IMR-90 (cell line): ENCODE data around the gene FJX1. TPM values are rescaled to one million over a fixed set of nuclear protein-coding genes. Genes with fewer than 3 reads are reported as not detected.

Experiments
- ATAC-seq: fragments of 200-7000 bp; cut with Tn5 transposase; 2 replicates; pipeline ENCODE4 v1.9.1; 2020; ENCODE audit warnings: low read depth, mild to moderate bottlenecking, moderate library complexity
- BruUV-seq: library from RNA; stranded (reverse); fragments of 400-500 nt; replicated peaks from 2 replicates; lab custom pipeline; 2021; lab: Mats Ljungman, UMichigan
- CTCF ChIA-PET: fragments of 300-600 bp; formaldehyde crosslinking; extraction: SDS; loops from one replicate; lab custom pipeline; 2021; ENCODE audit warnings: antibody characterized with exemption; lab: Yijun Ruan, JAX
- POLR2A ChIA-PET: fragments of 300-600 bp; sonication (Branson Sonifier 250); formaldehyde crosslinking; loops from one replicate; lab custom pipeline; 2022; ENCODE audit warnings: antibody characterized with exemption; ENCODE audit not compliant: unreplicated experiment; lab: Charles Lee
- DNase-seq: peaks from one replicate; pipeline ENCODE4 v3.0.0; 2013
- H2AFZ ChIP-seq: replicated peaks from 2 replicates; pipeline ENCODE3; 2013; ENCODE audit warnings: low read length, mild to moderate bottlenecking; ENCODE audit not compliant: poor library complexity
- H2AK5ac ChIP-seq: 2 replicates; pipeline ENCODE4 v1.6.1; 2013; ENCODE audit warnings: low read depth, low read length, inconsistent platforms
- H2AK9ac ChIP-seq: replicated peaks from 2 replicates; pipeline ENCODE3; 2013; ENCODE audit warnings: mild to moderate bottlenecking, low read depth, low read length, moderate library complexity; ENCODE audit not compliant: poor library complexity
- H2BK120ac ChIP-seq: 2 replicates; pipeline ENCODE4 v1.6.1; 2013; ENCODE audit warnings: low read depth, low read length, inconsistent platforms
- H2BK15ac ChIP-seq: 3 replicates; pipeline ENCODE4 v1.6.1; 2013; ENCODE audit warnings: low read depth, low read length, inconsistent platforms
- H2BK20ac ChIP-seq: 2 replicates; pipeline ENCODE4 v1.6.1; 2013; ENCODE audit warnings: low read depth, mild to moderate bottlenecking, inconsistent platforms, low read length, moderate library complexity
- H2BK5ac ChIP-seq: 2 replicates; pipeline ENCODE4 v1.6.1; 2013; ENCODE audit warnings: mild to moderate bottlenecking, low read depth, low read length, inconsistent platforms; ENCODE audit not compliant: poor library complexity, severe bottlenecking
- H3K14ac ChIP-seq: replicated peaks from 2 replicates; pipeline ENCODE4 v1.6.1; 2013; ENCODE audit warnings: low read depth, low read length, inconsistent platforms
- H3K18ac ChIP-seq: 2 replicates; pipeline ENCODE4 v1.6.1; 2013; ENCODE audit warnings: low read depth, low read length, control low read depth
- H3K23ac ChIP-seq: 2 replicates; pipeline ENCODE4 v1.6.1; 2013; ENCODE audit warnings: low read depth, low read length, inconsistent platforms
- H3K27ac ChIP-seq: 2 replicates; pipeline ENCODE4 v1.5.1; 2013; ENCODE audit warnings: mild to moderate bottlenecking, control low read depth, low read length; ENCODE audit not compliant: insufficient read depth
- H3K27me3 ChIP-seq: 2 replicates; pipeline ENCODE4 v1.6.1; 2013; ENCODE audit warnings: low read length; ENCODE audit not compliant: control insufficient read depth, insufficient read depth
- H3K36me3 ChIP-seq: 2 replicates; pipeline ENCODE4 v1.6.1; 2013; ENCODE audit warnings: low read length, mixed read lengths; ENCODE audit not compliant: control insufficient read depth, insufficient read depth
- H3K4ac ChIP-seq: 2 replicates; pipeline ENCODE4 v1.6.1; 2013; ENCODE audit warnings: low read depth, low read length, inconsistent platforms
- H3K4me1 ChIP-seq: 2 replicates; pipeline ENCODE4 v1.6.1; 2013; ENCODE audit warnings: low read length, mixed read lengths; ENCODE audit not compliant: control insufficient read depth, insufficient read depth
- H3K4me2 ChIP-seq: 2 replicates; pipeline ENCODE4 v1.6.1; 2013; ENCODE audit warnings: low read depth, mild to moderate bottlenecking, control low read depth, low read length, moderate library complexity
- H3K4me3 ChIP-seq: 2 replicates; pipeline ENCODE4 v1.5.1; 2013; ENCODE audit warnings: low read depth, mild to moderate bottlenecking, control low read depth, low read length, moderate library complexity; ENCODE audit not compliant: insufficient read depth
- H3K56ac ChIP-seq: 2 replicates; pipeline ENCODE4 v1.6.1; 2013; ENCODE audit warnings: low read length, inconsistent platforms; ENCODE audit not compliant: insufficient read depth; ENCODE audit errors: extremely low read depth
- H3K79me1 ChIP-seq, 2 experiments: 2 replicates each; pipeline ENCODE4 v1.6.1; 2013; ENCODE audit warnings: low read length in 2 of 2, inconsistent platforms in 1 of 2, low read depth in 1 of 2
- H3K9ac ChIP-seq: 2 replicates; pipeline ENCODE4 v1.6.1; 2013; ENCODE audit warnings: low read depth, low read length, control low read depth
- H3K9me1 ChIP-seq: 2 replicates; pipeline ENCODE4 v1.6.1; 2013; ENCODE audit warnings: low read length, inconsistent platforms; ENCODE audit not compliant: insufficient read depth
- H3K9me3 ChIP-seq: 2 replicates; pipeline ENCODE4 v1.6.1; 2013; ENCODE audit warnings: low read length; ENCODE audit not compliant: control insufficient read depth, insufficient read depth
- H4K20me1 ChIP-seq: 2 replicates; pipeline ENCODE4 v1.6.1; 2013; ENCODE audit warnings: low read length, inconsistent platforms; ENCODE audit not compliant: insufficient read depth
- H4K5ac ChIP-seq: 2 replicates; pipeline ENCODE4 v1.6.1; 2013; ENCODE audit warnings: mild to moderate bottlenecking, low read depth, low read length, control low read depth
- H4K8ac ChIP-seq, 2 experiments: 2 replicates each; pipeline ENCODE4 v1.6.1; 2013; ENCODE audit warnings: low read depth in 2 of 2, low read length in 2 of 2, control low read depth in 1 of 2, inconsistent platforms in 1 of 2
- H4K91ac ChIP-seq: 2 replicates; pipeline ENCODE4 v1.6.1; 2013; ENCODE audit warnings: low read depth, low read length, inconsistent platforms; ENCODE audit not compliant: insufficient read depth
- BHLHE40 ChIP-seq: fragments of 150-350 bp; IDR thresholded peaks from 2 replicates; pipeline ENCODE4 v1.6.1; 2016; ENCODE audit warnings: mild to moderate bottlenecking, low read depth, low read length
- CEBPB ChIP-seq: IDR thresholded peaks from 2 replicates; pipeline ENCODE4 v1.6.1; 2012; ENCODE audit warnings: low read depth, low read length, improper control_type of control experiment
- CHD1 ChIP-seq: IDR thresholded peaks from 2 replicates; pipeline ENCODE4 v1.6.1; 2012; ENCODE audit warnings: low read depth, low read length, improper control_type of control experiment
- FOS ChIP-seq: fragments of 150-350 bp; IDR thresholded peaks from 2 replicates; pipeline ENCODE4 v1.6.1; 2016; ENCODE audit warnings: low read depth, low read length
- MAFK ChIP-seq: IDR thresholded peaks from 2 replicates; pipeline ENCODE4 v1.6.1; 2012; ENCODE audit warnings: low read depth, low read length, improper control_type of control experiment
- MAZ ChIP-seq: IDR thresholded peaks from 2 replicates; pipeline ENCODE4 v1.6.1; 2012; ENCODE audit warnings: low read depth, mild to moderate bottlenecking, low read length, improper control_type of control experiment, moderate library complexity, borderline replicate concordance
- NFE2L2 ChIP-seq: fragments of 150-350 bp; IDR thresholded peaks from 2 replicates; pipeline ENCODE4 v1.6.1; 2016; ENCODE audit warnings: low read depth, mild to moderate bottlenecking, low read length
- POLR2A ChIP-seq: IDR thresholded peaks from 2 replicates; pipeline ENCODE4 v1.6.1; 2012; ENCODE audit warnings: mild to moderate bottlenecking, low read depth, low read length
- RAD21 ChIP-seq: IDR thresholded peaks from 2 replicates; pipeline ENCODE4 v1.6.1; 2012; ENCODE audit warnings: low read length, improper control_type of control experiment
- RFX5 ChIP-seq: IDR thresholded peaks from 2 replicates; pipeline ENCODE4 v1.8.0; 2012; ENCODE audit warnings: low read depth, mild to moderate bottlenecking, low read length, moderate library complexity
- WGBS, 2 experiments: methylation state at CpG; one replicate each; pipeline versions ENCODE4 v1.1.5 to v1.1.7; 2013; ENCODE audit warnings: missing lambda C conversion rate in 2 of 2; ENCODE audit not compliant: insufficient read length in 1 of 2; ENCODE audit errors: extremely low coverage in 2 of 2; 5-methylcytosine and 5-hydroxymethylcytosine counted together
- dilution Hi-C: fragments of 300-500 bp; cut with HindIII; formaldehyde crosslinking; loops from one replicate; pipeline ENCODE4 v1.14.3; 2018; ENCODE audit warnings: low sequenced_read_pairs; ENCODE audit not compliant: unreplicated experiment
- in situ Hi-C: fragments of 300-500 bp; cut with MboI; formaldehyde crosslinking; loops from 3 replicates; pipeline ENCODE4 v1.14.3; 2019; ENCODE audit warnings: low sequenced_read_pairs, inconsistent platforms, mixed read lengths
- intact Hi-C: fragments of 100-400 bp; cut with micrococcal nuclease; formaldehyde crosslinking; loops from 2 replicates; pipeline ENCODE4 v1.10.0; 2022
- polyA plus RNA-seq, 3 experiments: library from polyadenylated mRNA; depleted of rRNA; stranded (reverse); fragments of >200 nt; gene quantifications; 2 replicates each; pipeline ENCODE4 v1.2.3, GENCODE V29; 2012; ENCODE audit warnings: low replicate concordance in 1 of 3
- total RNA-seq: library from RNA; depleted of rRNA; stranded (reverse); fragments of >200 nt; gene quantifications from 2 replicates; pipeline ENCODE4 v1.2.3, GENCODE V29; 2012
- TF ChIP-seq, protein P1 (sequence below): fragments of 150-350 bp; IDR thresholded peaks from 2 replicates; pipeline ENCODE4 v1.6.1; 2016; ENCODE audit warnings: low read depth, mild to moderate bottlenecking, low read length, moderate library complexity, borderline replicate concordance
- TF ChIP-seq, protein P2 (sequence below): fragments of 150-350 bp; IDR thresholded peaks from 2 replicates; pipeline ENCODE4 v1.6.1; 2017; ENCODE audit warnings: mild to moderate bottlenecking, antibody characterized with exemption, low read length, low read depth
- TF ChIP-seq, protein P3 (sequence below): conservative IDR thresholded peaks from 2 replicates; pipeline ENCODE4 v1.5.1; 2012; ENCODE audit warnings: mild to moderate bottlenecking, low read depth, low read length, improper control_type of control experiment

The FJX1 gene
- total and polyA plus RNA-seq, 2 of the 4 experiments (the other 2 are of a cell fraction) = 8.4 to 11.2 TPM

DNA sequence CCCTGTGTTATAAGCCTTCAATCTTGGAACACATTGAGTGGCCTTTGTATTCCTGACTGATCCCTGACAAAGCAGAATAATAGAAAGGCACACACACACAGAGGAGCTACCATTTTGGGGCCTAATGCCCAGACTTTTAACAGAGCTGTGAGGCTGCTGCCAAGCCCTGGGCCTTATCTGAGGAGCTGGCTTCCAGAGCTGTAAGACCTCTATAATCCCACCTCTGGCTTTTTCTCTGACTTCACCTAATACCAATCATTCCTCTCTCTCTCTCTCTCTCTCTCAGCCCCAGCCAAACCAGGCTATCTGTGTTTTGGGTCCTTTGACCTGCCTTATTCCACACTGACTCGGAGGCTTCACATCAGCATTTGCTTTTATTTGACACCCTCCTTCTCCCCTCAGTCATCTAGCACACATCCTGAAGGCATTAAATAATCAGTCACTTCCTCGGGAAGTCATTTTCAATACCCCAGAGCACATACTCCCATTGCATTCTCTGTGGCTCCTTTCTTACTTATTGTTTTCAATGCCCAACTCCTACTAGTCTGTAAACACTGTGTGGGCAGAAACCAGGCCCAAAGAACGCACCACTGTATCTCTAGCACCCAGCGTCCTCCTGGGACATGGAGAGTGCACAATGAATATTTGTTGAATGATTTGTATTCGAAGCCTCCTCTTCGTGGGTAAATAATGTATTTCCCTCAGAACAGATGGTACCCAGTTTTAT lies 23.1 kb downstream of the FJX1 start:
- H4K20me1 ChIP-seq = no peaks in the 10 kb centered on the region
- H4K91ac ChIP-seq = no peak overlapping the region
- H3K4me3 ChIP-seq = no peak overlapping the region
- H3K4me1 ChIP-seq = peaks cover 5% of the 10 kb centered on the region
- dilution Hi-C loops (no loop called here), intact Hi-C loops (no loop called here), in situ Hi-C loops (no loop called here)
- H3K14ac ChIP-seq = no peak overlapping the region; the same call in 1 of the 2 replicates
- no peak overlapping the region for H3K4me2 ChIP-seq
- H2AK9ac ChIP-seq = no peak overlapping the region
- no peak overlapping the region for H2BK5ac ChIP-seq
- TF ChIP-seq, protein P1, sequence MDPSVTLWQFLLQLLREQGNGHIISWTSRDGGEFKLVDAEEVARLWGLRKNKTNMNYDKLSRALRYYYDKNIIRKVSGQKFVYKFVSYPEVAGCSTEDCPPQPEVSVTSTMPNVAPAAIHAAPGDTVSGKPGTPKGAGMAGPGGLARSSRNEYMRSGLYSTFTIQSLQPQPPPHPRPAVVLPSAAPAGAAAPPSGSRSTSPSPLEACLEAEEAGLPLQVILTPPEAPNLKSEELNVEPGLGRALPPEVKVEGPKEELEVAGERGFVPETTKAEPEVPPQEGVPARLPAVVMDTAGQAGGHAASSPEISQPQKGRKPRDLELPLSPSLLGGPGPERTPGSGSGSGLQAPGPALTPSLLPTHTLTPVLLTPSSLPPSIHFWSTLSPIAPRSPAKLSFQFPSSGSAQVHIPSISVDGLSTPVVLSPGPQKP = no peak
- TF ChIP-seq POLR2A = no peak
- TF ChIP-seq BHLHE40 = no peak
- no peak for TF ChIP-seq FOS
- no peak for TF ChIP-seq MAFK
- TF ChIP-seq, protein P2, sequence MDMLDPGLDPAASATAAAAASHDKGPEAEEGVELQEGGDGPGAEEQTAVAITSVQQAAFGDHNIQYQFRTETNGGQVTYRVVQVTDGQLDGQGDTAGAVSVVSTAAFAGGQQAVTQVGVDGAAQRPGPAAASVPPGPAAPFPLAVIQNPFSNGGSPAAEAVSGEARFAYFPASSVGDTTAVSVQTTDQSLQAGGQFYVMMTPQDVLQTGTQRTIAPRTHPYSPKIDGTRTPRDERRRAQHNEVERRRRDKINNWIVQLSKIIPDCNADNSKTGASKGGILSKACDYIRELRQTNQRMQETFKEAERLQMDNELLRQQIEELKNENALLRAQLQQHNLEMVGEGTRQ = no peak
- no peak for TF ChIP-seq RAD21
- TF ChIP-seq RFX5 = no peak
- no peak for TF ChIP-seq CEBPB
- no peak for TF ChIP-seq CHD1
- TF ChIP-seq, protein P3, sequence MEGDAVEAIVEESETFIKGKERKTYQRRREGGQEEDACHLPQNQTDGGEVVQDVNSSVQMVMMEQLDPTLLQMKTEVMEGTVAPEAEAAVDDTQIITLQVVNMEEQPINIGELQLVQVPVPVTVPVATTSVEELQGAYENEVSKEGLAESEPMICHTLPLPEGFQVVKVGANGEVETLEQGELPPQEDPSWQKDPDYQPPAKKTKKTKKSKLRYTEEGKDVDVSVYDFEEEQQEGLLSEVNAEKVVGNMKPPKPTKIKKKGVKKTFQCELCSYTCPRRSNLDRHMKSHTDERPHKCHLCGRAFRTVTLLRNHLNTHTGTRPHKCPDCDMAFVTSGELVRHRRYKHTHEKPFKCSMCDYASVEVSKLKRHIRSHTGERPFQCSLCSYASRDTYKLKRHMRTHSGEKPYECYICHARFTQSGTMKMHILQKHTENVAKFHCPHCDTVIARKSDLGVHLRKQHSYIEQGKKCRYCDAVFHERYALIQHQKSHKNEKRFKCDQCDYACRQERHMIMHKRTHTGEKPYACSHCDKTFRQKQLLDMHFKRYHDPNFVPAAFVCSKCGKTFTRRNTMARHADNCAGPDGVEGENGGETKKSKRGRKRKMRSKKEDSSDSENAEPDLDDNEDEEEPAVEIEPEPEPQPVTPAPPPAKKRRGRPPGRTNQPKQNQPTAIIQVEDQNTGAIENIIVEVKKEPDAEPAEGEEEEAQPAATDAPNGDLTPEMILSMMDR = no peak
- TF ChIP-seq MAZ = no peak
- TF ChIP-seq NFE2L2 = no peak
- no peak overlapping the region for H3K18ac ChIP-seq
- POLR2A ChIA-PET = no interaction called here
- no peak overlapping the region; the same call in 1 of the 2 replicates for H2BK20ac ChIP-seq
- H2BK15ac ChIP-seq = no peak overlapping the region
- WGBS, 2 experiments = 49% methylated on average over 2 of the region's 6 CpGs; no CpG with 5 or more reads in 1 of the 2 experiments
- no peaks in the 10 kb centered on the region for H3K27me3 ChIP-seq
- H3K36me3 ChIP-seq = no peaks in the 10 kb centered on the region
- H3K9ac ChIP-seq = no peak overlapping the region
- H2BK120ac ChIP-seq = no peak overlapping the region
- CTCF ChIA-PET = no interaction called here
- no peak overlapping the region for H4K8ac ChIP-seq
- BruUV-seq = no TSS peak
- 0 out of 2 replicates have a peak, but pooled peaks cover 4% of the 10 kb centered on the region for H3K9me1 ChIP-seq
- H4K5ac ChIP-seq = no peak overlapping the region
- H2AK5ac ChIP-seq = no peak overlapping the region
- H3K79me1 ChIP-seq = no peaks in the 10 kb centered on the region
- no peak for DNase-seq
- H3K9me3 ChIP-seq = no peaks in the 10 kb centered on the region
- H3K56ac ChIP-seq = no peak overlapping the region
- H3K4ac ChIP-seq = 0 out of 2 replicates have a peak overlapping the region, but pooled peaks have one; percentile 15
- no peak overlapping the region for H3K23ac ChIP-seq
- peak overlapping the region; percentile 37 for H2AFZ ChIP-seq
- ATAC-seq = peak; percentile 81
- H3K27ac ChIP-seq = no peak overlapping the region
